ENCODE results near the gene DHX9. TPM values are rescaled to one million over a fixed set of nuclear protein-coding genes. Genes with fewer than 3 reads are reported as not detected.
"Not testable (repeated sequence)": the region's sequence is repeated elsewhere in the genome, so short reads cannot be mapped to it uniquely, and the experiment has no call there.

The DHX9 gene
- polyA plus RNA-seq, 1 donor = 113 TPM

- DNase-seq (ENCODE audit: low read depth) = no peak
These were observed 50.9 kb downstream of the DHX9 start for GRCh38 chr1:182889997-182890396.

GRCh38 chr1:182890927-182891610 lies 51.9 kb downstream of the DHX9 start:
- DNase-seq (ENCODE audit: low read depth) = no peak

- DNase-seq (ENCODE audit: low read depth) = no peak
These were observed 58.5 kb downstream of the DHX9 start for GRCh38 chr1:182897696-182898095.

GRCh38 chr1:182901946-182902345 lies 62.8 kb downstream of the DHX9 start:
- DNase-seq (ENCODE audit: low read depth) = not testable (repeated sequence)

GRCh38 chr1:182905321-182905720 lies 66.2 kb downstream of the DHX9 start:
- no peak for DNase-seq (ENCODE audit: low read depth)

GRCh38 chr1:182909578-182909977 lies 70.4 kb downstream of the DHX9 start:
- DNase-seq (ENCODE audit: low read depth) = no peak

- DNase-seq (ENCODE audit: low read depth) = no peak
These were observed 71.0 kb downstream of the DHX9 start for GRCh38 chr1:182910143-182910542.

GRCh38 chr1:182913401-182913800 lies 74.3 kb downstream of the DHX9 start:
- no peak for DNase-seq (ENCODE audit: low read depth)

- no peak for DNase-seq (ENCODE audit: low read depth)
These were observed 78.2 kb downstream of the DHX9 start for GRCh38 chr1:182917378-182917777.

- DNase-seq (ENCODE audit: low read depth) = no peak
These were observed 86.5 kb downstream of the DHX9 start for GRCh38 chr1:182925661-182926060.

GRCh38 chr1:182927693-182928433 lies 88.7 kb downstream of the DHX9 start:
- no peak for DNase-seq (ENCODE audit: low read depth)

- DNase-seq (ENCODE audit: low read depth) = no peak
These were observed 91.8 kb downstream of the DHX9 start for GRCh38 chr1:182930985-182931384.

GRCh38 chr1:182935716-182936115 lies 96.6 kb downstream of the DHX9 start:
- DNase-seq (ENCODE audit: low read depth) = no peak

Other genes with a start within 250 kb of the DHX9 start
- gene RGS16, start 235.0 kb upstream of the DHX9 start, polyA plus RNA-seq (ENCODE audit: insufficient read length) = 5.5 TPM
- 0.04 TPM for gene RGS8, start 154.8 kb upstream of the DHX9 start, polyA plus RNA-seq (ENCODE audit: insufficient read length)
- gene NPL, start 49.6 kb upstream of the DHX9 start, polyA plus RNA-seq (ENCODE audit: insufficient read length) = 5.1 TPM
- 0.35 TPM for gene SHCBP1L, start 113.8 kb downstream of the DHX9 start, polyA plus RNA-seq (ENCODE audit: insufficient read length)
- gene LAMC1, start 184.1 kb downstream of the DHX9 start, polyA plus RNA-seq (ENCODE audit: insufficient read length) = 249 TPM